ENCODE measurements around the gene TAX1BP1. TPM values are rescaled to one million over a fixed set of nuclear protein-coding genes. Genes with fewer than 3 reads are reported as not detected.

Gene TAX1BP1
- total and polyA plus RNA-seq, 2 of the 13 experiments (the other 11 are each of a cell fraction or from before 2014, with no cell fraction given), result 95.2 to 98.9 TPM

Other genes with a start within 250 kb of the TAX1BP1 start
- 59.5 and 75.2 TPM in 2 replicates for gene HIBADH, start 77.3 kb upstream of the TAX1BP1 start, total RNA-seq (2016; rRNA removed; fragmentation: Illumina TruSeq; extraction: Trizol)
- gene HIBADH, start 77.3 kb upstream of the TAX1BP1 start, polyA plus RNA-seq (2011; rRNA removed), result 38.3 and 49.9 TPM in 2 replicates